Neural progenitor cell (in vitro differentiated cells): Measurements from ENCODE around the gene SF3B5. TPM values are rescaled to one million over a fixed set of nuclear protein-coding genes. Genes with fewer than 3 reads are reported as not detected.
"Not testable (repeated sequence)": the region's sequence is repeated elsewhere in the genome, so short reads cannot be mapped to it uniquely, and the experiment has no call there.

Experiments
- DNase-seq: peaks from one replicate; pipeline ENCODE4 v3.0.0-alpha.2; 2016; ENCODE audit warnings: low spot score
- H2AFZ ChIP-seq: fragments of 200-600 bp; sonication (generic); replicated peaks from 2 replicates; pipeline ENCODE4 v1.6.1; 2016; ENCODE audit warnings: antibody characterized with exemption
- H3F3A ChIP-seq: fragments of 200-600 bp; sonication (generic); 2 replicates; pipeline ENCODE4 v1.6.1; 2016; ENCODE audit warnings: antibody characterized with exemption, low read depth
- H3K27ac ChIP-seq: fragments of 200-600 bp; sonication (generic); 2 replicates; pipeline ENCODE4 v1.5.1; 2016; ENCODE audit warnings: mild to moderate bottlenecking
- H3K27me3 ChIP-seq: fragments of 200-600 bp; sonication (generic); 2 replicates; pipeline ENCODE4 v1.6.1; 2016; ENCODE audit warnings: mild to moderate bottlenecking, moderate library complexity
- H3K36me3 ChIP-seq: fragments of 200-600 bp; sonication (generic); 2 replicates; pipeline ENCODE4 v1.5.1; 2016
- H3K4me1 ChIP-seq: fragments of 200-600 bp; sonication (generic); 2 replicates; pipeline ENCODE4 v1.6.1; 2016; ENCODE audit warnings: mixed run types
- H3K4me2 ChIP-seq: fragments of 200-600 bp; sonication (generic); 2 replicates; pipeline ENCODE4 v1.6.1; 2016
- H3K4me3 ChIP-seq: fragments of 200-600 bp; sonication (generic); 2 replicates; pipeline ENCODE4 v1.5.1; 2016
- H3K79me2 ChIP-seq: fragments of 200-600 bp; sonication (generic); 2 replicates; pipeline ENCODE4 v1.6.1; 2016; ENCODE audit warnings: low read depth
- H3K9ac ChIP-seq: fragments of 200-600 bp; sonication (generic); 2 replicates; pipeline ENCODE4 v1.6.1; 2016
- H3K9me3 ChIP-seq: fragments of 200-600 bp; sonication (generic); 2 replicates; pipeline ENCODE4 v1.5.1; 2016; ENCODE audit warnings: low read depth
- H4K20me1 ChIP-seq: fragments of 200-600 bp; sonication (generic); 2 replicates; pipeline ENCODE4 v1.6.1; 2016; ENCODE audit warnings: low read depth
- H3K27ac Mint-ChIP-seq: 3 replicates; pipeline ENCODE4 v1.8.0; 2021; ENCODE audit warnings: mixed read lengths
- H3K27me3 Mint-ChIP-seq: 2 replicates; pipeline ENCODE4 v1.8.0; 2022; ENCODE audit warnings: low read depth, mild to moderate bottlenecking, inconsistent platforms, moderate library complexity, mixed read lengths; ENCODE audit not compliant: insufficient read depth
- H3K36me3 Mint-ChIP-seq: 3 replicates; pipeline ENCODE4 v1.8.0; 2021; ENCODE audit warnings: mixed read lengths
- H3K4me1 Mint-ChIP-seq: 3 replicates; pipeline ENCODE4 v1.8.0; 2021; ENCODE audit warnings: mixed read lengths
- H3K4me3 Mint-ChIP-seq: 3 replicates; pipeline ENCODE4 v1.8.0; 2021; ENCODE audit warnings: mild to moderate bottlenecking, moderate library complexity, mixed read lengths
- H3K9me3 Mint-ChIP-seq: 3 replicates; pipeline ENCODE4 v1.8.0; 2020; ENCODE audit warnings: mixed read lengths
- EZH2 ChIP-seq: fragments of 200-600 bp; sonication (generic); IDR thresholded peaks from 2 replicates; pipeline ENCODE4 v1.6.1; 2017; ENCODE audit warnings: antibody characterized with exemption, mild to moderate bottlenecking, moderate library complexity
- EZH2phosphoT487 ChIP-seq: fragments of 200-600 bp; sonication (generic); IDR thresholded peaks from 2 replicates; pipeline ENCODE4 v1.6.1; 2017; ENCODE audit warnings: antibody characterized with exemption
- total RNA-seq: library from RNA; depleted of rRNA; stranded (reverse); fragments of >200 nt; gene quantifications from 2 replicates; pipeline ENCODE4 v1.2.3, GENCODE V29; 2015; ENCODE audit warnings: low replicate concordance
- TF ChIP-seq, protein P1 (sequence below): fragments of 200-600 bp; sonication (generic); IDR thresholded peaks from 2 replicates; pipeline ENCODE4 v1.5.1; 2017; ENCODE audit warnings: antibody characterized with exemption, mild to moderate bottlenecking

SF3B5 gene
- total RNA-seq, 1 donor from 2014 or later: 99.0 TPM

GRCh38 chr6:144047688-144048087, 47.7 kb downstream of the SF3B5 start:
- Histone ChIP-seq H4K20me1 (no peaks in the 10 kb centered on the region), H3K27ac (no peak overlapping the region), H3K36me3 (no peaks in the 10 kb centered on the region), H3K9ac (no peak overlapping the region), H3K4me2 (no peak overlapping the region), H3K27me3 (no peaks in the 10 kb centered on the region), H2AFZ (no peak overlapping the region), H3K79me2 (no peaks in the 10 kb centered on the region), H3K4me1 (no peaks in the 10 kb centered on the region), H3K4me3 (no peak overlapping the region), H3F3A (no peaks in the 10 kb centered on the region), H3K9me3 (no peaks in the 10 kb centered on the region)
- H3K9me3 Mint-ChIP-seq: peaks cover 25% of the 10 kb centered on the region
- H3K36me3 Mint-ChIP-seq: no peaks in the 10 kb centered on the region
- no peak overlapping the region for H3K27ac Mint-ChIP-seq
- H3K4me1 Mint-ChIP-seq: no peaks in the 10 kb centered on the region
- H3K27me3 Mint-ChIP-seq: no peaks in the 10 kb centered on the region
- DNase-seq: no peak
- TF ChIP-seq, protein P1, sequence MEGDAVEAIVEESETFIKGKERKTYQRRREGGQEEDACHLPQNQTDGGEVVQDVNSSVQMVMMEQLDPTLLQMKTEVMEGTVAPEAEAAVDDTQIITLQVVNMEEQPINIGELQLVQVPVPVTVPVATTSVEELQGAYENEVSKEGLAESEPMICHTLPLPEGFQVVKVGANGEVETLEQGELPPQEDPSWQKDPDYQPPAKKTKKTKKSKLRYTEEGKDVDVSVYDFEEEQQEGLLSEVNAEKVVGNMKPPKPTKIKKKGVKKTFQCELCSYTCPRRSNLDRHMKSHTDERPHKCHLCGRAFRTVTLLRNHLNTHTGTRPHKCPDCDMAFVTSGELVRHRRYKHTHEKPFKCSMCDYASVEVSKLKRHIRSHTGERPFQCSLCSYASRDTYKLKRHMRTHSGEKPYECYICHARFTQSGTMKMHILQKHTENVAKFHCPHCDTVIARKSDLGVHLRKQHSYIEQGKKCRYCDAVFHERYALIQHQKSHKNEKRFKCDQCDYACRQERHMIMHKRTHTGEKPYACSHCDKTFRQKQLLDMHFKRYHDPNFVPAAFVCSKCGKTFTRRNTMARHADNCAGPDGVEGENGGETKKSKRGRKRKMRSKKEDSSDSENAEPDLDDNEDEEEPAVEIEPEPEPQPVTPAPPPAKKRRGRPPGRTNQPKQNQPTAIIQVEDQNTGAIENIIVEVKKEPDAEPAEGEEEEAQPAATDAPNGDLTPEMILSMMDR: no peak
- TF ChIP-seq EZH2 (no peak), EZH2phosphoT487 (no peak)
- no peak overlapping the region for H3K4me3 Mint-ChIP-seq

DNA sequence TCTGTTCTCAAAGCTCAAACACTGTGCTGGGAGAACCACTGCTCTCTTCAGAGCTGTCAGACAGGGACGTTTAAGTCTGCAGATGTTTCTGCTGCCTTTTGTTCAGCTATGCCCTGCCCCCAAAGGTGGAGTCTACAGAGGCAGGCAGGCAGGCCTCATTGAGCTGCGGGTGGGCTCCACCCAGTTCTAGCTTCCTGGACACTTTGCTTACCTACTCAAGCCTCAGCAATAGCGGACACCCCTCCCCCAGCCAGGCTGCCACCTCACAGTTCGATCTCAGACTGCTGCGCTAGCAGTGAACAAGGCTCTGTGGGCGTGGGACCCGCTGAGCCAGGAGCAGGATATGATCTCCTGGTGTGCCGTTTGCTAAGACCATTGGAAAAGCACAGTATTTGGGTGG, 48.7 kb downstream of the SF3B5 start:
- not testable (repeated sequence) for H3K27ac ChIP-seq, H3K4me3 Mint-ChIP-seq, H3K27me3 Mint-ChIP-seq, H3K4me2 ChIP-seq, H3K4me3 ChIP-seq, H3K36me3 Mint-ChIP-seq, H4K20me1 ChIP-seq, H3K27me3 ChIP-seq, H3K4me1 ChIP-seq, H2AFZ ChIP-seq, H3K36me3 ChIP-seq, H3K79me2 ChIP-seq, H3K9ac ChIP-seq, H3K27ac Mint-ChIP-seq, H3K9me3 ChIP-seq, H3K4me1 Mint-ChIP-seq, DNase-seq, H3F3A ChIP-seq
- H3K9me3 Mint-ChIP-seq: peaks cover 25% of the 10 kb centered on the region

GRCh38 chr6:144044989-144045388, 50.4 kb downstream of the SF3B5 start:
- H3K27me3 Mint-ChIP-seq: not testable (repeated sequence)

More at GRCh38 chr6:144044989-144045388, 50.4 kb downstream of the SF3B5 start:
- H4K20me1 ChIP-seq, H3K27ac ChIP-seq, DNase-seq, H3K36me3 ChIP-seq, H3K9me3 ChIP-seq, H3K36me3 Mint-ChIP-seq, H3K4me3 Mint-ChIP-seq, H3K4me1 ChIP-seq, H3F3A ChIP-seq, H3K4me2 ChIP-seq, H3K79me2 ChIP-seq, H3K9ac ChIP-seq, H3K4me3 ChIP-seq, H3K27me3 ChIP-seq, H3K27ac Mint-ChIP-seq, H3K4me1 Mint-ChIP-seq, H2AFZ ChIP-seq: not testable (repeated sequence)
- peaks cover 25% of the 10 kb centered on the region for H3K9me3 Mint-ChIP-seq

Other genes starting within 250 kb of the SF3B5 start
- gene ZC2HC1B, start 231.1 kb downstream of the SF3B5 start, total RNA-seq: not detected in 2 replicates
- gene PLAGL1, start 87.3 kb downstream of the SF3B5 start, total RNA-seq: 5.1 and 5.6 TPM in 2 replicates
- 0.06 TPM in 1 of 2 replicates, not detected in the other for gene STX11, start 54.9 kb upstream of the SF3B5 start, total RNA-seq
- 44.3 and 60.9 TPM in 2 replicates for gene UTRN, start 189.8 kb upstream of the SF3B5 start, total RNA-seq